IMR-90 (cell line): ENCODE measurements around the gene CLEC2A. TPM values are rescaled to one million over a fixed set of nuclear protein-coding genes. Genes with fewer than 3 reads are reported as not detected.

Experiments used
- ATAC-seq: fragments of 200-7000 bp; cut with Tn5 transposase; 2 replicates; pipeline ENCODE4 v1.9.1; 2020; ENCODE audit warnings: low read depth, mild to moderate bottlenecking, moderate library complexity
- BruUV-seq: library from RNA; stranded (reverse); fragments of 400-500 nt; replicated peaks from 2 replicates; lab custom pipeline; 2021; lab: Mats Ljungman, UMichigan
- CTCF ChIA-PET: fragments of 300-600 bp; formaldehyde crosslinking; extraction: SDS; loops from one replicate; lab custom pipeline; 2021; ENCODE audit warnings: antibody characterized with exemption; lab: Yijun Ruan, JAX
- POLR2A ChIA-PET: fragments of 300-600 bp; sonication (Branson Sonifier 250); formaldehyde crosslinking; loops from one replicate; lab custom pipeline; 2022; ENCODE audit warnings: antibody characterized with exemption; ENCODE audit not compliant: unreplicated experiment; lab: Charles Lee
- DNase-seq: peaks from one replicate; pipeline ENCODE4 v3.0.0; 2013
- H2AFZ ChIP-seq: replicated peaks from 2 replicates; pipeline ENCODE3; 2013; ENCODE audit warnings: low read length, mild to moderate bottlenecking; ENCODE audit not compliant: poor library complexity
- H2AK5ac ChIP-seq: 2 replicates; pipeline ENCODE4 v1.6.1; 2013; ENCODE audit warnings: low read depth, low read length, inconsistent platforms
- H2AK9ac ChIP-seq: replicated peaks from 2 replicates; pipeline ENCODE3; 2013; ENCODE audit warnings: mild to moderate bottlenecking, low read depth, low read length, moderate library complexity; ENCODE audit not compliant: poor library complexity
- H2BK120ac ChIP-seq: 2 replicates; pipeline ENCODE4 v1.6.1; 2013; ENCODE audit warnings: low read depth, low read length, inconsistent platforms
- H2BK15ac ChIP-seq: 3 replicates; pipeline ENCODE4 v1.6.1; 2013; ENCODE audit warnings: low read depth, low read length, inconsistent platforms
- H2BK20ac ChIP-seq: 2 replicates; pipeline ENCODE4 v1.6.1; 2013; ENCODE audit warnings: low read depth, mild to moderate bottlenecking, inconsistent platforms, low read length, moderate library complexity
- H2BK5ac ChIP-seq: 2 replicates; pipeline ENCODE4 v1.6.1; 2013; ENCODE audit warnings: mild to moderate bottlenecking, low read depth, low read length, inconsistent platforms; ENCODE audit not compliant: poor library complexity, severe bottlenecking
- H3K14ac ChIP-seq: replicated peaks from 2 replicates; pipeline ENCODE4 v1.6.1; 2013; ENCODE audit warnings: low read depth, low read length, inconsistent platforms
- H3K18ac ChIP-seq: 2 replicates; pipeline ENCODE4 v1.6.1; 2013; ENCODE audit warnings: low read depth, low read length, control low read depth
- H3K23ac ChIP-seq: 2 replicates; pipeline ENCODE4 v1.6.1; 2013; ENCODE audit warnings: low read depth, low read length, inconsistent platforms
- H3K27ac ChIP-seq: 2 replicates; pipeline ENCODE4 v1.5.1; 2013; ENCODE audit warnings: mild to moderate bottlenecking, control low read depth, low read length; ENCODE audit not compliant: insufficient read depth
- H3K27me3 ChIP-seq: 2 replicates; pipeline ENCODE4 v1.6.1; 2013; ENCODE audit warnings: low read length; ENCODE audit not compliant: control insufficient read depth, insufficient read depth
- H3K36me3 ChIP-seq: 2 replicates; pipeline ENCODE4 v1.6.1; 2013; ENCODE audit warnings: low read length, mixed read lengths; ENCODE audit not compliant: control insufficient read depth, insufficient read depth
- H3K4ac ChIP-seq: 2 replicates; pipeline ENCODE4 v1.6.1; 2013; ENCODE audit warnings: low read depth, low read length, inconsistent platforms
- H3K4me1 ChIP-seq: 2 replicates; pipeline ENCODE4 v1.6.1; 2013; ENCODE audit warnings: low read length, mixed read lengths; ENCODE audit not compliant: control insufficient read depth, insufficient read depth
- H3K4me2 ChIP-seq: 2 replicates; pipeline ENCODE4 v1.6.1; 2013; ENCODE audit warnings: low read depth, mild to moderate bottlenecking, control low read depth, low read length, moderate library complexity
- H3K4me3 ChIP-seq: 2 replicates; pipeline ENCODE4 v1.5.1; 2013; ENCODE audit warnings: low read depth, mild to moderate bottlenecking, control low read depth, low read length, moderate library complexity; ENCODE audit not compliant: insufficient read depth
- H3K56ac ChIP-seq: 2 replicates; pipeline ENCODE4 v1.6.1; 2013; ENCODE audit warnings: low read length, inconsistent platforms; ENCODE audit not compliant: insufficient read depth; ENCODE audit errors: extremely low read depth
- H3K79me1 ChIP-seq, 2 experiments: 2 replicates each; pipeline ENCODE4 v1.6.1; 2013; ENCODE audit warnings: low read length in 2 of 2, inconsistent platforms in 1 of 2, low read depth in 1 of 2
- H3K9ac ChIP-seq: 2 replicates; pipeline ENCODE4 v1.6.1; 2013; ENCODE audit warnings: low read depth, low read length, control low read depth
- H3K9me1 ChIP-seq: 2 replicates; pipeline ENCODE4 v1.6.1; 2013; ENCODE audit warnings: low read length, inconsistent platforms; ENCODE audit not compliant: insufficient read depth
- H3K9me3 ChIP-seq: 2 replicates; pipeline ENCODE4 v1.6.1; 2013; ENCODE audit warnings: low read length; ENCODE audit not compliant: control insufficient read depth, insufficient read depth
- H4K20me1 ChIP-seq: 2 replicates; pipeline ENCODE4 v1.6.1; 2013; ENCODE audit warnings: low read length, inconsistent platforms; ENCODE audit not compliant: insufficient read depth
- H4K5ac ChIP-seq: 2 replicates; pipeline ENCODE4 v1.6.1; 2013; ENCODE audit warnings: mild to moderate bottlenecking, low read depth, low read length, control low read depth
- H4K8ac ChIP-seq, 2 experiments: 2 replicates each; pipeline ENCODE4 v1.6.1; 2013; ENCODE audit warnings: low read depth in 2 of 2, low read length in 2 of 2, control low read depth in 1 of 2, inconsistent platforms in 1 of 2
- H4K91ac ChIP-seq: 2 replicates; pipeline ENCODE4 v1.6.1; 2013; ENCODE audit warnings: low read depth, low read length, inconsistent platforms; ENCODE audit not compliant: insufficient read depth
- RAD21 ChIP-seq: IDR thresholded peaks from 2 replicates; pipeline ENCODE4 v1.6.1; 2012; ENCODE audit warnings: low read length, improper control_type of control experiment
- WGBS, 2 experiments: methylation state at CpG; one replicate each; pipeline versions ENCODE4 v1.1.5 to v1.1.7; 2013; ENCODE audit warnings: missing lambda C conversion rate in 2 of 2; ENCODE audit not compliant: insufficient read length in 1 of 2; ENCODE audit errors: extremely low coverage in 2 of 2; 5-methylcytosine and 5-hydroxymethylcytosine counted together
- dilution Hi-C: fragments of 300-500 bp; cut with HindIII; formaldehyde crosslinking; loops from one replicate; pipeline ENCODE4 v1.14.3; 2018; ENCODE audit warnings: low sequenced_read_pairs; ENCODE audit not compliant: unreplicated experiment
- in situ Hi-C: fragments of 300-500 bp; cut with MboI; formaldehyde crosslinking; loops from 3 replicates; pipeline ENCODE4 v1.14.3; 2019; ENCODE audit warnings: low sequenced_read_pairs, inconsistent platforms, mixed read lengths
- intact Hi-C: fragments of 100-400 bp; cut with micrococcal nuclease; formaldehyde crosslinking; loops from 2 replicates; pipeline ENCODE4 v1.10.0; 2022
- polyA plus RNA-seq, 3 experiments: library from polyadenylated mRNA; depleted of rRNA; stranded (reverse); fragments of >200 nt; gene quantifications; 2 replicates each; pipeline ENCODE4 v1.2.3, GENCODE V29; 2012; ENCODE audit warnings: low replicate concordance in 1 of 3
- total RNA-seq: library from RNA; depleted of rRNA; stranded (reverse); fragments of >200 nt; gene quantifications from 2 replicates; pipeline ENCODE4 v1.2.3, GENCODE V29; 2012
- TF ChIP-seq, protein P1 (sequence below): conservative IDR thresholded peaks from 2 replicates; pipeline ENCODE4 v1.5.1; 2012; ENCODE audit warnings: mild to moderate bottlenecking, low read depth, low read length, improper control_type of control experiment
- TF ChIP-seq, protein P2 (sequence below): fragments of 150-350 bp; IDR thresholded peaks from 2 replicates; pipeline ENCODE4 v1.6.1; 2017; ENCODE audit warnings: mild to moderate bottlenecking, antibody characterized with exemption, low read length, low read depth

The CLEC2A gene
- total and polyA plus RNA-seq, 2 of the 4 experiments (the other 2 are of a cell fraction) = not detected

- H3K79me1 ChIP-seq = no peaks in the 10 kb centered on the region
- H3K9me1 ChIP-seq = no peaks in the 10 kb centered on the region; the same call in 1 of the 2 replicates
- H4K91ac ChIP-seq = no peak overlapping the region
- no TSS peak for BruUV-seq
- no peaks in the 10 kb centered on the region for H4K20me1 ChIP-seq
- H3K4me1 ChIP-seq = no peaks in the 10 kb centered on the region
- in situ Hi-C loops = no loop called here
- no peak overlapping the region for H3K4me3 ChIP-seq
- H2AK9ac ChIP-seq = no peak overlapping the region
- no peak overlapping the region for H3K18ac ChIP-seq
- POLR2A ChIA-PET = interaction anchor here (0.6 kb wide), 1 partner anchor 244 kb away, joined by 3 read pairs; no protein-coding TSS in a partner anchor
- no peak overlapping the region for H3K14ac ChIP-seq
- H2BK15ac ChIP-seq = no peak overlapping the region
- no peak overlapping the region for H4K5ac ChIP-seq
- H3K9ac ChIP-seq = no peak overlapping the region
- no peak overlapping the region for H3K23ac ChIP-seq
- H2BK120ac ChIP-seq = no peak overlapping the region
- no peaks in the 10 kb centered on the region for H3K9me3 ChIP-seq
- peaks cover 9% of the 10 kb centered on the region for H3K27me3 ChIP-seq
- dilution Hi-C loops = no loop called here
- TF ChIP-seq RAD21 = 0 out of 2 replicates have a peak, but pooled peaks have one; percentile 6
- TF ChIP-seq, protein P1, sequence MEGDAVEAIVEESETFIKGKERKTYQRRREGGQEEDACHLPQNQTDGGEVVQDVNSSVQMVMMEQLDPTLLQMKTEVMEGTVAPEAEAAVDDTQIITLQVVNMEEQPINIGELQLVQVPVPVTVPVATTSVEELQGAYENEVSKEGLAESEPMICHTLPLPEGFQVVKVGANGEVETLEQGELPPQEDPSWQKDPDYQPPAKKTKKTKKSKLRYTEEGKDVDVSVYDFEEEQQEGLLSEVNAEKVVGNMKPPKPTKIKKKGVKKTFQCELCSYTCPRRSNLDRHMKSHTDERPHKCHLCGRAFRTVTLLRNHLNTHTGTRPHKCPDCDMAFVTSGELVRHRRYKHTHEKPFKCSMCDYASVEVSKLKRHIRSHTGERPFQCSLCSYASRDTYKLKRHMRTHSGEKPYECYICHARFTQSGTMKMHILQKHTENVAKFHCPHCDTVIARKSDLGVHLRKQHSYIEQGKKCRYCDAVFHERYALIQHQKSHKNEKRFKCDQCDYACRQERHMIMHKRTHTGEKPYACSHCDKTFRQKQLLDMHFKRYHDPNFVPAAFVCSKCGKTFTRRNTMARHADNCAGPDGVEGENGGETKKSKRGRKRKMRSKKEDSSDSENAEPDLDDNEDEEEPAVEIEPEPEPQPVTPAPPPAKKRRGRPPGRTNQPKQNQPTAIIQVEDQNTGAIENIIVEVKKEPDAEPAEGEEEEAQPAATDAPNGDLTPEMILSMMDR = peak; percentile 42
- TF ChIP-seq, protein P2, sequence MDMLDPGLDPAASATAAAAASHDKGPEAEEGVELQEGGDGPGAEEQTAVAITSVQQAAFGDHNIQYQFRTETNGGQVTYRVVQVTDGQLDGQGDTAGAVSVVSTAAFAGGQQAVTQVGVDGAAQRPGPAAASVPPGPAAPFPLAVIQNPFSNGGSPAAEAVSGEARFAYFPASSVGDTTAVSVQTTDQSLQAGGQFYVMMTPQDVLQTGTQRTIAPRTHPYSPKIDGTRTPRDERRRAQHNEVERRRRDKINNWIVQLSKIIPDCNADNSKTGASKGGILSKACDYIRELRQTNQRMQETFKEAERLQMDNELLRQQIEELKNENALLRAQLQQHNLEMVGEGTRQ = no peak
- no peaks in the 10 kb centered on the region for H3K36me3 ChIP-seq
- no peak overlapping the region for H3K56ac ChIP-seq
- WGBS, 2 experiments = no CpG with 5 or more reads among the region's 2 CpGs
- H3K4ac ChIP-seq = no peak overlapping the region
- intact Hi-C loops = loop anchor here (5.0 kb wide), 1 partner anchor 202 kb away; no protein-coding TSS in a partner anchor
- H2AFZ ChIP-seq = no peak overlapping the region
- no peak overlapping the region for H2BK20ac ChIP-seq
- no peak overlapping the region for H4K8ac ChIP-seq
- no peak overlapping the region for H2BK5ac ChIP-seq
- ATAC-seq (no peak), DNase-seq (peak; percentile 5)
- no peak overlapping the region for H3K27ac ChIP-seq
- CTCF ChIA-PET = interaction anchor here (0.6 to 1.2 kb wide), 8 partner anchors 11 to 199 kb away, joined by 3 to 5 read pairs (median 3); no protein-coding TSS in a partner anchor
- no peak overlapping the region for H3K4me2 ChIP-seq
- H2AK5ac ChIP-seq = no peak overlapping the region
Measured at GRCh38 chr12:9940375-9940774, 8.2 kb upstream of the CLEC2A start.
